Panc1 (cell line): ENCODE data around the gene UIMC1. TPM values are rescaled to one million over a fixed set of nuclear protein-coding genes. Genes with fewer than 3 reads are reported as not detected.

ENCODE experiments used
- ATAC-seq: fragments of 200-7000 bp; cut with Tn5 transposase; 2 replicates; pipeline ENCODE4 v1.9.1; 2020; ENCODE audit warnings: mild to moderate bottlenecking, moderate library complexity
- BruUV-seq: library from RNA; stranded (reverse); fragments of 400-500 nt; replicated peaks from 2 replicates; lab custom pipeline; 2021; lab: Mats Ljungman, UMichigan
- CTCF ChIA-PET: fragments of 300-600 bp; sonication (Branson Sonifier 250); formaldehyde crosslinking; loops from one replicate; lab custom pipeline; 2022; ENCODE audit warnings: antibody characterized with exemption; lab: Charles Lee
- POLR2A ChIA-PET: fragments of 300-600 bp; sonication (Branson Sonifier 250); formaldehyde crosslinking; loops from one replicate; lab custom pipeline; 2022; ENCODE audit warnings: antibody characterized with exemption; lab: Charles Lee
- DNase-seq: peaks from one replicate; pipeline ENCODE4 v3.0.0-alpha.2; 2010; ENCODE audit warnings: low read depth, low spot score
- H3K27ac ChIP-seq: 2 replicates; pipeline ENCODE4 v1.5.1; 2011; ENCODE audit warnings: mild to moderate bottlenecking, low read length, inconsistent platforms
- H3K27me3 ChIP-seq: fragments of 200-500 bp; sonication (Bioruptor generic); 2 replicates; pipeline ENCODE4 v1.6.0; 2014; ENCODE audit warnings: low read length, inconsistent platforms; ENCODE audit not compliant: control insufficient read depth, insufficient read depth
- H3K36me3 ChIP-seq: fragments of 200-500 bp; sonication (Bioruptor generic); 2 replicates; pipeline ENCODE4 v1.5.1; 2014; ENCODE audit warnings: inconsistent platforms, mild to moderate bottlenecking, low read length, moderate library complexity; ENCODE audit not compliant: control insufficient read depth, insufficient read depth
- H3K4me1 ChIP-seq: 2 replicates; pipeline ENCODE4 v1.5.1; 2011; ENCODE audit warnings: inconsistent platforms, mild to moderate bottlenecking, low read length, moderate library complexity; ENCODE audit not compliant: control insufficient read depth, insufficient read depth
- H3K4me3 ChIP-seq, 2 experiments: 2 replicates each; pipeline ENCODE4 v1.5.1; 2011 to 2012; ENCODE audit warnings: low read depth in 2 of 2, low read length in 2 of 2, mild to moderate bottlenecking in 2 of 2, inconsistent platforms in 1 of 2, moderate library complexity in 1 of 2
- H3K9me3 ChIP-seq: fragments of 200-500 bp; sonication (Bioruptor generic); 2 replicates; pipeline ENCODE4 v1.5.1; 2014; ENCODE audit warnings: low read depth, mild to moderate bottlenecking, inconsistent platforms, low read length, moderate library complexity; ENCODE audit not compliant: control insufficient read depth, insufficient read depth
- POLR2AphosphoS5 ChIP-seq: IDR thresholded peaks from 2 replicates; pipeline ENCODE4 v1.6.1; 2012; ENCODE audit warnings: mild to moderate bottlenecking, low read depth, low read length, moderate library complexity
- SIN3A ChIP-seq: IDR thresholded peaks from 2 replicates; pipeline ENCODE4 v1.6.1; 2012; ENCODE audit warnings: low read depth, mild to moderate bottlenecking, low read length, moderate library complexity, borderline replicate concordance; ENCODE audit not compliant: insufficient read depth
- TCF7L2 ChIP-seq: IDR thresholded peaks from 2 replicates; pipeline ENCODE4 v1.6.1; 2011; ENCODE audit warnings: mild to moderate bottlenecking, low read depth, low read length, inconsistent platforms
- in situ Hi-C: cut with HindIII; loops from 2 replicates; pipeline ENCODE4 v1.10.0; 2016; ENCODE audit warnings: low sequenced_read_pairs, low pct_unique_long_range_greater_than_20kb
- intact Hi-C: fragments of 100-400 bp; cut with micrococcal nuclease; formaldehyde crosslinking; loops from one replicate; pipeline ENCODE4 v1.10.0; 2022; ENCODE audit not compliant: unreplicated experiment
- total RNA-seq: library from RNA; stranded (reverse); gene quantifications from one replicate; pipeline ENCODE4 v1.2.1, GENCODE V29; 2021; ENCODE audit not compliant: unreplicated experiment
- TF ChIP-seq, protein P1 (sequence below): fragments of 450-650 bp; IDR thresholded peaks from 2 replicates; pipeline ENCODE4 v1.5.1; 2017; ENCODE audit warnings: mild to moderate bottlenecking
- TF ChIP-seq, protein P2 (sequence below), 2 experiments: IDR thresholded peaks; 2 replicates each; pipeline ENCODE4 v1.6.1; 2011 to 2012; ENCODE audit warnings: low read depth in 2 of 2, control low read depth in 1 of 2, low read length in 1 of 2, mild to moderate bottlenecking in 1 of 2, moderate library complexity in 1 of 2; ENCODE audit not compliant: insufficient read depth in 1 of 2

The UIMC1 gene
- total RNA-seq, 1 experiment from 2014 or later = 37.1 TPM

DNA sequence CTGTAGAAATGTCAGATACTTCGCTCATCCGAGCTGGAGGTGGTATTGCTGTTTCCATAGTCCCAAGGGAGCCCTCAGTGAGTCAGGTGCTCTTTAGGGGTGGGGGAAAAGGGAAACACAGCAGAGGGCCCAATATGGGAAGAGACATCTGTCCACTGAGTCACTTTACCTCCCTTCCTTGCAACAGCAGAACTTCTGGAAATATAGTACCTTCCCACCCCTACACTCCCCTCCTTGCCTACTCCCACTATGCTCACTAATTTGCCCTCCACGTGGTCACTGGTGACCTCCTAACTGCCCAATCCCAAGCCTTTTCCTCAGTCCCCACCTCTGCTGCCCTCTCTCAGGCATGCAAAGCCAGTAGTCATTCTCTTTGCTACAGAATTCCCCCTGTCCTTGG is 109.3 kb downstream of the UIMC1 start:
- Histone ChIP-seq H3K9me3 (no peaks in the 10 kb centered on the region), H3K27ac (no peak overlapping the region), H3K4me1 (no peaks in the 10 kb centered on the region), H3K27me3 (no peaks in the 10 kb centered on the region), H3K36me3 (no peaks in the 10 kb centered on the region), H3K4me3 (no peak overlapping the region)
- no TSS peak for BruUV-seq
- TF ChIP-seq POLR2AphosphoS5 (no peak), SIN3A (no peak), TCF7L2 (no peak)
- TF ChIP-seq, protein P1, sequence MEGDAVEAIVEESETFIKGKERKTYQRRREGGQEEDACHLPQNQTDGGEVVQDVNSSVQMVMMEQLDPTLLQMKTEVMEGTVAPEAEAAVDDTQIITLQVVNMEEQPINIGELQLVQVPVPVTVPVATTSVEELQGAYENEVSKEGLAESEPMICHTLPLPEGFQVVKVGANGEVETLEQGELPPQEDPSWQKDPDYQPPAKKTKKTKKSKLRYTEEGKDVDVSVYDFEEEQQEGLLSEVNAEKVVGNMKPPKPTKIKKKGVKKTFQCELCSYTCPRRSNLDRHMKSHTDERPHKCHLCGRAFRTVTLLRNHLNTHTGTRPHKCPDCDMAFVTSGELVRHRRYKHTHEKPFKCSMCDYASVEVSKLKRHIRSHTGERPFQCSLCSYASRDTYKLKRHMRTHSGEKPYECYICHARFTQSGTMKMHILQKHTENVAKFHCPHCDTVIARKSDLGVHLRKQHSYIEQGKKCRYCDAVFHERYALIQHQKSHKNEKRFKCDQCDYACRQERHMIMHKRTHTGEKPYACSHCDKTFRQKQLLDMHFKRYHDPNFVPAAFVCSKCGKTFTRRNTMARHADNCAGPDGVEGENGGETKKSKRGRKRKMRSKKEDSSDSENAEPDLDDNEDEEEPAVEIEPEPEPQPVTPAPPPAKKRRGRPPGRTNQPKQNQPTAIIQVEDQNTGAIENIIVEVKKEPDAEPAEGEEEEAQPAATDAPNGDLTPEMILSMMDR = no peak
- TF ChIP-seq, protein P2, sequence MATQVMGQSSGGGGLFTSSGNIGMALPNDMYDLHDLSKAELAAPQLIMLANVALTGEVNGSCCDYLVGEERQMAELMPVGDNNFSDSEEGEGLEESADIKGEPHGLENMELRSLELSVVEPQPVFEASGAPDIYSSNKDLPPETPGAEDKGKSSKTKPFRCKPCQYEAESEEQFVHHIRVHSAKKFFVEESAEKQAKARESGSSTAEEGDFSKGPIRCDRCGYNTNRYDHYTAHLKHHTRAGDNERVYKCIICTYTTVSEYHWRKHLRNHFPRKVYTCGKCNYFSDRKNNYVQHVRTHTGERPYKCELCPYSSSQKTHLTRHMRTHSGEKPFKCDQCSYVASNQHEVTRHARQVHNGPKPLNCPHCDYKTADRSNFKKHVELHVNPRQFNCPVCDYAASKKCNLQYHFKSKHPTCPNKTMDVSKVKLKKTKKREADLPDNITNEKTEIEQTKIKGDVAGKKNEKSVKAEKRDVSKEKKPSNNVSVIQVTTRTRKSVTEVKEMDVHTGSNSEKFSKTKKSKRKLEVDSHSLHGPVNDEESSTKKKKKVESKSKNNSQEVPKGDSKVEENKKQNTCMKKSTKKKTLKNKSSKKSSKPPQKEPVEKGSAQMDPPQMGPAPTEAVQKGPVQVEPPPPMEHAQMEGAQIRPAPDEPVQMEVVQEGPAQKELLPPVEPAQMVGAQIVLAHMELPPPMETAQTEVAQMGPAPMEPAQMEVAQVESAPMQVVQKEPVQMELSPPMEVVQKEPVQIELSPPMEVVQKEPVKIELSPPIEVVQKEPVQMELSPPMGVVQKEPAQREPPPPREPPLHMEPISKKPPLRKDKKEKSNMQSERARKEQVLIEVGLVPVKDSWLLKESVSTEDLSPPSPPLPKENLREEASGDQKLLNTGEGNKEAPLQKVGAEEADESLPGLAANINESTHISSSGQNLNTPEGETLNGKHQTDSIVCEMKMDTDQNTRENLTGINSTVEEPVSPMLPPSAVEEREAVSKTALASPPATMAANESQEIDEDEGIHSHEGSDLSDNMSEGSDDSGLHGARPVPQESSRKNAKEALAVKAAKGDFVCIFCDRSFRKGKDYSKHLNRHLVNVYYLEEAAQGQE (IDR thresholded peaks at IDR 0.05; ENCODE audit: insufficient read depth in 1 of 2, low read depth in 2 of 2, low read length in 1 of 2) = no peak
- ChIA-PET POLR2A (no interaction called here), CTCF (no interaction called here)
- in situ Hi-C loops = no loop called here
- ATAC-seq (no peak), DNase-seq (no peak)
- intact Hi-C loops = no loop called here

DNA sequence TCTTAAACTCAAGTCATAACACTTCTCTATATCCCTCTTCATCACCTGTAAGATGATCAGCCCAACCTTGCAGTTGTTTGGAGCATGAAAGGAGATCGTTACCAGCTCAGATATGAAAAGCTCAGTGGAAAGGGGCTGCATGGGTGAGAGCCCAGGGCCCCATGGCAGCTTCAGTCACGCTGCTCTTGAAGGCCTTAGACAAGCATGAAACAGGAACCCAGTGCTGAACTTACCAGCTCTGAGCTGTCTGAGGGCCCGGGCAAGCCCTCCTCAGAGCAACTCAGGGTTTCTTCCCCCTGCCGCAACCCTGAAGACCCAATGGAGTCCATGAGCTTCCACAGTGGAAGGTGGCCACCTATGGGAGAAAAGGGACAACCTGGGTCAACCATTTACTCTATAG is 110.7 kb downstream of the UIMC1 start:
- no TSS peak for BruUV-seq
- Histone ChIP-seq H3K36me3 (no peaks in the 10 kb centered on the region), H3K9me3 (no peaks in the 10 kb centered on the region), H3K4me1 (no peaks in the 10 kb centered on the region), H3K4me3 (no peak overlapping the region), H3K27ac (no peak overlapping the region), H3K27me3 (no peaks in the 10 kb centered on the region; the same call in 1 of the 2 replicates)
- POLR2A ChIA-PET = no interaction called here
- no peak for ATAC-seq
- no peak for DNase-seq
- intact Hi-C loops (no loop called here), in situ Hi-C loops (no loop called here)
- TF ChIP-seq TCF7L2 = no peak
- TF ChIP-seq, protein P1 = no peak
- TF ChIP-seq, protein P2 (IDR thresholded peaks at IDR 0.05; ENCODE audit: insufficient read depth in 1 of 2, low read depth in 2 of 2, low read length in 1 of 2) = no peak
- CTCF ChIA-PET = no interaction called here
